Measurements from ENCODE around the gene ZNF280B.

- TF ChIP-seq CTCF (IDR thresholded peaks at IDR 0.05) (no peak), ZFX (IDR thresholded peaks at IDR 0.05; ENCODE audit: borderline replicate concordance) (no peak)
These were observed 20.2 kb upstream of the ZNF280B start for GRCh38 chr22:22528780-22529179.

All from 22Rv1 (cell line).